SU-DHL-6 (cell line): ENCODE results near the gene HHAT.

Experiments
- H2AFZ ChIP-seq: fragments of 200-600 bp; sonication (generic); 2 replicates; pipeline ENCODE4 v1.6.1; 2014; ENCODE audit warnings: low read depth, mild to moderate bottlenecking, moderate library complexity, mixed read lengths, antibody characterized with exemption, low read length; ENCODE audit not compliant: severe bottlenecking
- H3F3A ChIP-seq: fragments of 200-600 bp; shearing (Covaris generic); 2 replicates; pipeline ENCODE4 v1.6.0; 2016; ENCODE audit warnings: antibody characterized with exemption, mild to moderate bottlenecking; ENCODE audit not compliant: insufficient read depth
- H3K27ac ChIP-seq: fragments of 200-600 bp; sonication (generic); 2 replicates; pipeline ENCODE4 v1.5.1; 2016; ENCODE audit warnings: low read depth, mild to moderate bottlenecking, low read length, moderate library complexity, mixed read lengths
- H3K27me3 ChIP-seq: fragments of 200-600 bp; sonication (generic), shearing (Covaris generic); 2 replicates; pipeline ENCODE4 v1.6.0; 2014; ENCODE audit warnings: mild to moderate bottlenecking, low read length
- H3K36me3 ChIP-seq: fragments of 200-600 bp; sonication (generic); 2 replicates; pipeline ENCODE4 v1.6.1; 2014; ENCODE audit warnings: mild to moderate bottlenecking, low read length, mixed read lengths
- H3K4me2 ChIP-seq: fragments of 300-600, 200-600 bp; shearing (Covaris generic), sonication (generic); 2 replicates; pipeline ENCODE4 v1.6.0; 2014; ENCODE audit warnings: low read length, low read depth, mild to moderate bottlenecking; ENCODE audit not compliant: poor library complexity, severe bottlenecking
- H3K4me3 ChIP-seq: fragments of 200-600 bp; sonication (generic); 2 replicates; pipeline ENCODE4 v1.5.1; 2014; ENCODE audit warnings: antibody characterized with exemption, low read length, mild to moderate bottlenecking, mixed read lengths; ENCODE audit not compliant: insufficient read depth, poor library complexity, severe bottlenecking
- H3K79me2 ChIP-seq: fragments of 200-600 bp; sonication (generic); 2 replicates; pipeline ENCODE4 v1.6.1; 2014; ENCODE audit warnings: mild to moderate bottlenecking, low read length, moderate library complexity; ENCODE audit not compliant: insufficient read depth
- H3K9ac ChIP-seq: fragments of 200-600 bp; sonication (generic); 2 replicates; pipeline ENCODE4 v1.7.0; 2014; ENCODE audit warnings: mild to moderate bottlenecking, low read length
- H3K9me2 ChIP-seq: fragments of 200-600 bp; sonication (generic); replicated peaks from 2 replicates; pipeline ENCODE4 v1.6.1; 2014; ENCODE audit warnings: low read length; ENCODE audit not compliant: insufficient read depth
- H3K9me3 ChIP-seq: fragments of 200-600 bp; sonication (generic); 2 replicates; pipeline ENCODE4 v1.6.1; 2014; ENCODE audit warnings: low read length, mixed read lengths; ENCODE audit not compliant: insufficient read depth
- H4K20me1 ChIP-seq: fragments of 200-600 bp; sonication (generic); 2 replicates; pipeline ENCODE4 v1.6.1; 2014; ENCODE audit warnings: low read depth, mild to moderate bottlenecking, antibody characterized with exemption, low read length, moderate library complexity, mixed read lengths
- EZH2phosphoT487 ChIP-seq: fragments of 200-600 bp; sonication (generic), shearing (Covaris generic); conservative IDR thresholded peaks from 2 replicates; pipeline ENCODE4 v1.6.1; 2018; ENCODE audit warnings: mild to moderate bottlenecking, antibody characterized with exemption, low read length, moderate library complexity, mixed read lengths
- TF ChIP-seq, protein P1 (sequence below): fragments of 200-600 bp; sonication (generic); IDR thresholded peaks from one replicate; pipeline ENCODE4 v1.5.1; 2017; ENCODE audit warnings: antibody characterized with exemption, mild to moderate bottlenecking, low read length, moderate library complexity; ENCODE audit not compliant: insufficient read depth, poor library complexity, severe bottlenecking

HHAT gene

DNA sequence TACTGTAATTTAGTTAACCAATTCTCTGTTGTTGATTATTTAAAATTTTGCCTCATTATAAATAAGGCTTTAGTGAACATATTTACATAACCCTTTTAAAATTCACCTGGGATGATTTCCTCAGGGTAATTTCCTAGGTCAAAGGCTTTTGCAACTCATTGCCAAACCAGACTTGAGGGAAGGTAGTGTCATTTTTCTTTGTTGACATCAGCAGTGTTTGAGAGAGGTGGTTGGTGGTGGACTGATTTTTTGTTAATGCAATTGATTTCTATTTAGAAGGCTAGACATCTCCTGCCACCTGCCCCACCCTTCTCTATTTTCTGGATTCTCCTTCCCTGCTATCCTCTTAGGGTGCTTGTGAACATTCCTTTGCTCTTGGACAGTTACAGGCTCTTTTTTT lies 116.8 kb downstream of the HHAT start:
- Histone ChIP-seq H3F3A (no peaks in the 10 kb centered on the region), H2AFZ (no peak overlapping the region), H3K4me2 (no peak overlapping the region), H3K79me2 (no peaks in the 10 kb centered on the region), H3K4me3 (no peak overlapping the region), H3K27ac (no peak overlapping the region), H3K36me3 (no peaks in the 10 kb centered on the region), H3K9ac (no peak overlapping the region), H4K20me1 (no peaks in the 10 kb centered on the region), H3K9me3 (no peaks in the 10 kb centered on the region), H3K27me3 (no peaks in the 10 kb centered on the region), H3K9me2 (no peaks in the 10 kb centered on the region)
- TF ChIP-seq, protein P1, sequence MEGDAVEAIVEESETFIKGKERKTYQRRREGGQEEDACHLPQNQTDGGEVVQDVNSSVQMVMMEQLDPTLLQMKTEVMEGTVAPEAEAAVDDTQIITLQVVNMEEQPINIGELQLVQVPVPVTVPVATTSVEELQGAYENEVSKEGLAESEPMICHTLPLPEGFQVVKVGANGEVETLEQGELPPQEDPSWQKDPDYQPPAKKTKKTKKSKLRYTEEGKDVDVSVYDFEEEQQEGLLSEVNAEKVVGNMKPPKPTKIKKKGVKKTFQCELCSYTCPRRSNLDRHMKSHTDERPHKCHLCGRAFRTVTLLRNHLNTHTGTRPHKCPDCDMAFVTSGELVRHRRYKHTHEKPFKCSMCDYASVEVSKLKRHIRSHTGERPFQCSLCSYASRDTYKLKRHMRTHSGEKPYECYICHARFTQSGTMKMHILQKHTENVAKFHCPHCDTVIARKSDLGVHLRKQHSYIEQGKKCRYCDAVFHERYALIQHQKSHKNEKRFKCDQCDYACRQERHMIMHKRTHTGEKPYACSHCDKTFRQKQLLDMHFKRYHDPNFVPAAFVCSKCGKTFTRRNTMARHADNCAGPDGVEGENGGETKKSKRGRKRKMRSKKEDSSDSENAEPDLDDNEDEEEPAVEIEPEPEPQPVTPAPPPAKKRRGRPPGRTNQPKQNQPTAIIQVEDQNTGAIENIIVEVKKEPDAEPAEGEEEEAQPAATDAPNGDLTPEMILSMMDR = no peak
- TF ChIP-seq EZH2phosphoT487 = no peak

- Histone ChIP-seq H3K27me3 (no peaks in the 10 kb centered on the region), H3K9ac (no peak overlapping the region), H3K79me2 (no peaks in the 10 kb centered on the region), H3F3A (no peaks in the 10 kb centered on the region), H3K36me3 (no peaks in the 10 kb centered on the region), H3K4me2 (no peak overlapping the region), H3K4me3 (no peak overlapping the region), H4K20me1 (no peaks in the 10 kb centered on the region), H3K27ac (no peak overlapping the region), H2AFZ (no peak overlapping the region), H3K9me2 (no peaks in the 10 kb centered on the region), H3K9me3 (no peaks in the 10 kb centered on the region)
- no peak for TF ChIP-seq EZH2phosphoT487
- TF ChIP-seq, protein P1 = no peak
Observed at GRCh38 chr1:210445931-210446330, 117.2 kb downstream of the HHAT start.

DNA sequence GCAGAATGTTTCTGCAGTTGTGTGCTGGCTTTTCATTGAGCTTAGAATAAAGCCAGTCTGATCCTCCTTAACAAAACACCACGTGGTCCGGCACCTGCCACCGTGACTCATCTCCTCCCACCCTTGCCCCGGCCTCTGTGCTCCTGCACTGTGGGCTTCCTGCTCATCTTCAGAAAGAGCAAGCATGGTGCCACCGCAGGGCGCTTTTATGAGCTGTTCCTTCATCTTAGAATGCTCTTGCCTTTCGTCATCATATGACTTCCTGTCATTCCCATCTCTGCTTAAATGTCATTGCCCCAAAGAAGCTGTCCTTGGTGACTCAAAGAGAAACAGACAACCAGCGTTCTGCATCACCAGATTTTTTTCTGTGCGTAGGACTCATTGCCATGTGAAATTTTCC lies 117.8 kb downstream of the HHAT start:
- Histone ChIP-seq H3K4me3 (no peak overlapping the region), H2AFZ (no peak overlapping the region), H3K27ac (no peak overlapping the region)

More for the DNA sequence above, 117.8 kb downstream of the HHAT start:
- H3K27me3 ChIP-seq = no peaks in the 10 kb centered on the region
- TF ChIP-seq, protein P1 = no peak
- no peak for TF ChIP-seq EZH2phosphoT487
- H3K36me3 ChIP-seq = no peaks in the 10 kb centered on the region
- no peaks in the 10 kb centered on the region for H3K9me3 ChIP-seq
- no peak overlapping the region for H3K9ac ChIP-seq
- no peaks in the 10 kb centered on the region for H3F3A ChIP-seq
- H3K9me2 ChIP-seq = no peaks in the 10 kb centered on the region
- H3K79me2 ChIP-seq = no peaks in the 10 kb centered on the region
- H3K4me2 ChIP-seq = no peak overlapping the region
- no peaks in the 10 kb centered on the region for H4K20me1 ChIP-seq
